HG02884 (cell line): ENCODE measurements around the gene RSPH10B2.
"Not testable (repeated sequence)": the region's sequence is repeated elsewhere in the genome, so short reads cannot be mapped to it uniquely, and the experiment has no call there.

Experiments
- ATAC-seq: cut with Tn5 transposase; IDR thresholded peaks from one replicate; pipeline ENCODE4 v1.9.1; 2021; ENCODE audit warnings: mild to moderate bottlenecking, moderate library complexity; ENCODE audit not compliant: unreplicated experiment

Gene RSPH10B2

GRCh38 chr7:6753964-6754363, at the start of gene RSPH10B2:
RSPH10B2 (plus strand) TSS chr7:6754103; CDS start chr7:6757678, 3,575 bp downstream.
- ATAC-seq, result not testable (repeated sequence)

- peak; percentile 25 for ATAC-seq
Measured at GRCh38 chr7:6705959-6706665, 47.8 kb upstream of the RSPH10B2 start.

GRCh38 chr7:6706666-6707407, 47.1 kb upstream of the RSPH10B2 start, which contains the start of gene ZNF12:
ZNF12 (minus strand) TSS chr7:6706947; CDS start chr7:6705173, 1,774 bp downstream.
- ATAC-seq, result peak; percentile 87

- no peak for ATAC-seq
Measured at GRCh38 chr7:6708304-6708703, 45.6 kb upstream of the RSPH10B2 start.

GRCh38 chr7:6709808-6710207, 44.1 kb upstream of the RSPH10B2 start:
- ATAC-seq, result no peak

- ATAC-seq, result no peak
Measured at GRCh38 chr7:6714360-6714759, 39.5 kb upstream of the RSPH10B2 start.

- ATAC-seq, result not testable (repeated sequence)
Measured at GRCh38 chr7:6715898-6716297, 38.0 kb upstream of the RSPH10B2 start.

GRCh38 chr7:6718124-6718523, 35.8 kb upstream of the RSPH10B2 start:
- ATAC-seq, result no peak

- ATAC-seq, result not testable (repeated sequence)
Measured at GRCh38 chr7:6724351-6724750, 29.6 kb upstream of the RSPH10B2 start.

GRCh38 chr7:6725003-6725402, 28.9 kb upstream of the RSPH10B2 start:
- ATAC-seq, result no peak

GRCh38 chr7:6726341-6726740, 27.6 kb upstream of the RSPH10B2 start:
- not testable (repeated sequence) for ATAC-seq

GRCh38 chr7:6727663-6728062, 26.2 kb upstream of the RSPH10B2 start:
- no peak for ATAC-seq

- not testable (repeated sequence) for ATAC-seq
Measured at GRCh38 chr7:6728893-6729491, 24.9 kb upstream of the RSPH10B2 start.

GRCh38 chr7:6729492-6730342, 24.2 kb upstream of the RSPH10B2 start:
- ATAC-seq, result peak; percentile 91

GRCh38 chr7:6730343-6730633, 23.6 kb upstream of the RSPH10B2 start:
- no peak for ATAC-seq

GRCh38 chr7:6738415-6738814, 15.5 kb upstream of the RSPH10B2 start:
- not testable (repeated sequence) for ATAC-seq

- ATAC-seq, result not testable (repeated sequence)
Measured at GRCh38 chr7:6744410-6745100, 9.3 kb upstream of the RSPH10B2 start.

- not testable (repeated sequence) for ATAC-seq
Measured at GRCh38 chr7:6749335-6749734, 4.6 kb upstream of the RSPH10B2 start.

GRCh38 chr7:6750173-6750572, 3.7 kb upstream of the RSPH10B2 start:
- not testable (repeated sequence) for ATAC-seq

GRCh38 chr7:6761186-6761585, 7.3 kb downstream of the RSPH10B2 start:
- not testable (repeated sequence) for ATAC-seq
